HCT116 (cell line): Measurements from ENCODE around the gene SCN8A. TPM values are rescaled to one million over a fixed set of nuclear protein-coding genes. Genes with fewer than 3 reads are reported as not detected.

ENCODE experiments used
- ATAC-seq: fragments of 200-7000 bp; cut with Tn5 transposase; 2 replicates; pipeline ENCODE4 v1.9.1; 2020; ENCODE audit warnings: mild to moderate bottlenecking, moderate library complexity
- BruUV-seq: library from RNA; stranded (reverse); fragments of 400-500 nt; replicated peaks from 2 replicates; lab custom pipeline; 2021; lab: Mats Ljungman, UMichigan
- CTCF ChIA-PET: fragments of 300-600 bp; sonication (Branson Sonifier 250); formaldehyde crosslinking; loops from one replicate; lab custom pipeline; 2021; ENCODE audit warnings: antibody characterized with exemption; lab: Charles Lee
- POLR2A ChIA-PET: fragments of 300-600, 350-600 bp; sonication (Branson Sonifier 250); formaldehyde crosslinking; loops from one replicate; lab custom pipeline; 2021; ENCODE audit warnings: antibody characterized with exemption; lab: Charles Lee
- RAD21 ChIA-PET, 2 experiments: fragments of 300-600 bp; sonication (Branson Sonifier 250); formaldehyde crosslinking; loops; one replicate each; lab custom pipeline; 2023; ENCODE audit warnings: low total read pairs in 2 of 2; ENCODE audit not compliant: uncharacterized antibody in 2 of 2, unreplicated experiment in 2 of 2, low non-redundant PET in 1 of 2; lab: Charles Lee
- DNase-seq: peaks from one replicate; pipeline ENCODE4 v3.0.0-alpha.2; 2010; ENCODE audit warnings: low read depth, low spot score
- H2AFZ ChIP-seq: fragments of 200-600 bp; shearing (Covaris generic), sonication (generic); 2 replicates; pipeline ENCODE4 v1.6.1; 2017; ENCODE audit warnings: low read depth, mixed run types, mixed read lengths, antibody characterized with exemption, low read length; ENCODE audit not compliant: poor library complexity, severe bottlenecking
- H3K27ac ChIP-seq: 2 replicates; pipeline ENCODE4 v1.5.1; 2012; ENCODE audit warnings: low read depth, low read length
- H3K27me3 ChIP-seq: fragments of 200-600 bp; sonication (generic); 2 replicates; pipeline ENCODE4 v1.6.1; 2016; ENCODE audit warnings: mixed run types, low read length, mixed read lengths; ENCODE audit not compliant: insufficient read depth
- H3K36me3 ChIP-seq, 2 experiments: fragments of 200-500 bp in 1 of 2; fragments of 200-600 bp in 1 of 2; sonication (Bioruptor generic) in 1 of 2; sonication (generic) in 1 of 2; 2 replicates each; pipeline versions ENCODE4 v1.5.1 to v1.6.1; 2014 to 2016; ENCODE audit warnings: low read length in 2 of 2, inconsistent platforms in 1 of 2, mixed read lengths in 1 of 2, mixed run types in 1 of 2; ENCODE audit not compliant: insufficient read depth in 2 of 2, control insufficient read depth in 1 of 2
- H3K4me1 ChIP-seq, 2 experiments: fragments of 200-600 bp in 1 of 2; sonication (generic) in 1 of 2; 2 replicates each; pipeline versions ENCODE4 v1.5.1 to v1.6.1; 2012 to 2017; ENCODE audit warnings: low read length in 2 of 2, inconsistent platforms in 1 of 2, mild to moderate bottlenecking in 1 of 2, mixed read lengths in 1 of 2, mixed run types in 1 of 2, moderate library complexity in 1 of 2; ENCODE audit not compliant: insufficient read depth in 2 of 2, control insufficient read depth in 1 of 2
- H3K4me2 ChIP-seq: fragments of 200-600 bp; sonication (generic); 2 replicates; pipeline ENCODE4 v1.6.1; 2017; ENCODE audit warnings: mixed run types, low read length, mixed read lengths
- H3K4me3 ChIP-seq, 2 experiments: fragments of 200-600 bp in 1 of 2; sonication (generic) in 1 of 2; replicated peaks in 1 of 2; 2 replicates each; pipeline ENCODE4 v1.5.1; 2011 to 2016; ENCODE audit warnings: low read length in 2 of 2, control low read depth in 1 of 2, low read depth in 1 of 2, mild to moderate bottlenecking in 1 of 2, mixed read lengths in 1 of 2, mixed run types in 1 of 2
- H3K79me2 ChIP-seq: fragments of 200-600 bp; sonication (generic); 2 replicates; pipeline ENCODE4 v1.6.1; 2017; ENCODE audit warnings: mild to moderate bottlenecking, mixed run types, low read length, moderate library complexity, mixed read lengths; ENCODE audit not compliant: insufficient read depth
- H3K9ac ChIP-seq: fragments of 200-600 bp; sonication (generic); 2 replicates; pipeline ENCODE4 v1.6.1; 2016; ENCODE audit warnings: low read length, mixed read lengths
- H3K9me2 ChIP-seq: fragments of 200-600 bp; sonication (generic), shearing (Covaris generic); 2 replicates; pipeline ENCODE4 v1.6.1; 2017; ENCODE audit warnings: mixed run types, mild to moderate bottlenecking, moderate library complexity; ENCODE audit not compliant: insufficient read depth
- H3K9me3 ChIP-seq, 2 experiments: fragments of 200-500 bp in 1 of 2; fragments of 200-600 bp in 1 of 2; sonication (Bioruptor generic) in 1 of 2; sonication (generic) in 1 of 2; 2 replicates each; pipeline ENCODE4 v1.6.1; 2014 to 2017; ENCODE audit warnings: low read length in 2 of 2, mixed read lengths in 2 of 2, inconsistent platforms in 1 of 2, low read depth in 1 of 2, mild to moderate bottlenecking in 1 of 2, mixed run types in 1 of 2, moderate library complexity in 1 of 2; ENCODE audit not compliant: control insufficient read depth in 1 of 2, insufficient read depth in 1 of 2
- H4K20me1 ChIP-seq: fragments of 200-600 bp; sonication (generic), shearing (Covaris generic); 2 replicates; pipeline ENCODE4 v1.6.1; 2017; ENCODE audit warnings: mixed run types, mild to moderate bottlenecking, moderate library complexity; ENCODE audit not compliant: insufficient read depth
- CBX3 ChIP-seq: IDR thresholded peaks from 2 replicates; pipeline ENCODE4 v1.6.1; 2012; ENCODE audit warnings: low read depth
- CEBPB ChIP-seq: IDR thresholded peaks from 2 replicates; pipeline ENCODE4 v1.6.1; 2012; ENCODE audit warnings: low read depth
- ELF1 ChIP-seq: IDR thresholded peaks from 2 replicates; pipeline ENCODE4 v1.6.1; 2012; ENCODE audit warnings: low read depth, borderline replicate concordance
- EZH2 ChIP-seq: fragments of 200-600 bp; sonication (generic); IDR thresholded peaks from 2 replicates; pipeline ENCODE4 v1.6.1; 2017; ENCODE audit warnings: antibody characterized with exemption, mixed run types
- FOSL1 ChIP-seq: IDR thresholded peaks from 2 replicates; pipeline ENCODE4 v1.6.1; 2012; ENCODE audit warnings: low read depth
- JUND ChIP-seq: IDR thresholded peaks from 2 replicates; pipeline ENCODE4 v1.6.1; 2012
- POLR2A ChIP-seq: IDR thresholded peaks from 2 replicates; pipeline ENCODE4 v1.7.0; 2011; ENCODE audit warnings: borderline replicate concordance; ENCODE audit not compliant: insufficient read depth, insufficient read length; ENCODE audit errors: extremely low read depth
- POLR2AphosphoS5 ChIP-seq: IDR thresholded peaks from 2 replicates; pipeline ENCODE4 v1.6.1; 2011; ENCODE audit warnings: mild to moderate bottlenecking, low read depth, low read length, moderate library complexity
- SRF ChIP-seq: IDR thresholded peaks from 2 replicates; pipeline ENCODE4 v1.6.1; 2012; ENCODE audit warnings: low read depth
- YY1 ChIP-seq: IDR thresholded peaks from 2 replicates; pipeline ENCODE4 v1.6.1; 2011; ENCODE audit warnings: low read length, low read depth, moderate library complexity, mild to moderate bottlenecking; ENCODE audit not compliant: insufficient replicate concordance; ENCODE audit errors: extremely low read depth
- ZFX ChIP-seq: fragments of 450-650 bp; IDR thresholded peaks from 2 replicates; pipeline ENCODE4 v1.6.1; 2017
- ZNF274 ChIP-seq: fragments of 200-500 bp; sonication (Bioruptor generic); IDR thresholded peaks from 2 replicates; pipeline ENCODE4 v1.6.1; 2014; ENCODE audit warnings: mild to moderate bottlenecking, low read depth, low read length, inconsistent platforms
- intact Hi-C: fragments of 100-400 bp; cut with micrococcal nuclease; formaldehyde crosslinking; loops from 2 replicates; pipeline ENCODE4 v1.10.0; 2022
- total RNA-seq: library from RNA; stranded (reverse); gene quantifications from one replicate; pipeline ENCODE4 v1.2.1, GENCODE V29; 2021; ENCODE audit not compliant: unreplicated experiment
- TF ChIP-seq, protein P1 (sequence below): IDR thresholded peaks from 2 replicates; pipeline ENCODE4 v1.6.1; 2012
- TF ChIP-seq, protein P2 (sequence below), 3 experiments: fragments of 200-600 bp in 1 of 3; sonication (generic) in 1 of 3; IDR thresholded peaks in 2 of 3; conservative IDR thresholded peaks in 1 of 3; 2 replicates each; pipeline ENCODE4 v1.5.1; 2012 to 2017; ENCODE audit warnings: low read depth in 2 of 3, low read length in 2 of 3, antibody characterized with exemption in 1 of 3, borderline replicate concordance in 1 of 3, control low read depth in 1 of 3, mild to moderate bottlenecking in 1 of 3, mixed read lengths in 1 of 3, mixed run types in 1 of 3, moderate library complexity in 1 of 3; ENCODE audit not compliant: insufficient read depth in 1 of 3
- TF ChIP-seq, protein P3 (sequence below): IDR thresholded peaks from 2 replicates; pipeline ENCODE4 v1.6.1; 2012

Gene SCN8A
- total RNA-seq, 1 experiment from 2014 or later = 7.1 TPM

DNA sequence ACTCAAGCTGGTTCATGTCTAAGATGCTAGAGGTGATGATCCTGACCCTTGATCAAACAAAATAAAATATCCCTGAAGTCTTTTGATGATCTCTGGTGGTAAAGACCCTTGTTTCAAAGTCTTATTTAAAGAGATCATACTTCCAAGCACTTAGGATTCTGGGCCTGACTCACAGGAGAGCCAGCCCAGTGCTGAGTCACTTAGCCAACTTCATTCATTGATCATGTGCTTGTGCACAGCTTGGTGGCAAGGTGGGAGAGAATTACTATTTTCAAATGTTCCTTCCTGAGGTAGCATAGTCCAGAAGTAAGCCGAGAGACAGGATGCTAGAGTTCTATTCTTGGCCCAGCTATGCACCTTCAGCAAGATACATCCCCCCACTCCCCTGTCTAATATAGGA lies 40.6 kb downstream of the SCN8A start:
- ChIA-PET POLR2A (interaction anchor here (0.5 kb wide), 1 partner anchor 8 kb away, joined by 3 read pairs; no protein-coding TSS in a partner anchor), CTCF (no interaction called here), RAD21 (no interaction called here)
- ATAC-seq (peak; percentile 98), DNase-seq (peak; percentile 46)
- no peaks in the 10 kb centered on the region for H4K20me1 ChIP-seq
- H3K4me1 ChIP-seq = peaks cover 14 to 17% of the 10 kb centered on the region in 2 experiments
- H2AFZ ChIP-seq = no peak overlapping the region
- peak overlapping the region; percentile 27; the same call in 1 of the 2 replicates for H3K27ac ChIP-seq
- intact Hi-C loops = no loop called here
- BruUV-seq = no TSS peak
- H3K4me3 ChIP-seq = no peak overlapping the region; a peak in 1 of 4 replicates
- no peaks in the 10 kb centered on the region for H3K36me3 ChIP-seq
- no peaks in the 10 kb centered on the region for H3K9me2 ChIP-seq
- TF ChIP-seq, protein P1, sequence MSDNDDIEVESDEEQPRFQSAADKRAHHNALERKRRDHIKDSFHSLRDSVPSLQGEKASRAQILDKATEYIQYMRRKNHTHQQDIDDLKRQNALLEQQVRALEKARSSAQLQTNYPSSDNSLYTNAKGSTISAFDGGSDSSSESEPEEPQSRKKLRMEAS = peak; percentile 68
- TF ChIP-seq POLR2AphosphoS5 (no peak), ZNF274 (no peak), JUND (peak; percentile 63), FOSL1 (peak; percentile 65)
- no peaks in the 10 kb centered on the region for H3K9me3 ChIP-seq
- H3K27me3 ChIP-seq = no peaks in the 10 kb centered on the region
- H3K4me2 ChIP-seq = peak overlapping the region; percentile 57
- no peaks in the 10 kb centered on the region for H3K79me2 ChIP-seq
- peak overlapping the region; percentile 26 for H3K9ac ChIP-seq

GRCh38 chr12:51632623-51633022 lies 41.6 kb downstream of the SCN8A start:
- Histone ChIP-seq H3K36me3 (no peaks in the 10 kb centered on the region), H3K27me3 (no peaks in the 10 kb centered on the region), H3K27ac (no peak overlapping the region), H3K4me1 (peaks cover 14 to 17% of the 10 kb centered on the region in 2 experiments), H3K9me3 (peaks cover 0 to 3% of the 10 kb centered on the region in 2 experiments; a peak in 2 of 4 replicates), H3K4me3 (no peak overlapping the region), H3K9me2 (no peaks in the 10 kb centered on the region), H3K79me2 (no peaks in the 10 kb centered on the region), H3K9ac (no peak overlapping the region), H4K20me1 (no peaks in the 10 kb centered on the region), H2AFZ (no peak overlapping the region), H3K4me2 (peak overlapping the region; percentile 57; the same call in 1 of the 2 replicates)
- RAD21 ChIA-PET = no interaction called here
- CTCF ChIA-PET = no interaction called here
- intact Hi-C loops = no loop called here
- BruUV-seq = no TSS peak
- no peak for TF ChIP-seq CEBPB
- TF ChIP-seq ZNF274 = no peak
- no peak for TF ChIP-seq CBX3
- TF ChIP-seq, protein P2, sequence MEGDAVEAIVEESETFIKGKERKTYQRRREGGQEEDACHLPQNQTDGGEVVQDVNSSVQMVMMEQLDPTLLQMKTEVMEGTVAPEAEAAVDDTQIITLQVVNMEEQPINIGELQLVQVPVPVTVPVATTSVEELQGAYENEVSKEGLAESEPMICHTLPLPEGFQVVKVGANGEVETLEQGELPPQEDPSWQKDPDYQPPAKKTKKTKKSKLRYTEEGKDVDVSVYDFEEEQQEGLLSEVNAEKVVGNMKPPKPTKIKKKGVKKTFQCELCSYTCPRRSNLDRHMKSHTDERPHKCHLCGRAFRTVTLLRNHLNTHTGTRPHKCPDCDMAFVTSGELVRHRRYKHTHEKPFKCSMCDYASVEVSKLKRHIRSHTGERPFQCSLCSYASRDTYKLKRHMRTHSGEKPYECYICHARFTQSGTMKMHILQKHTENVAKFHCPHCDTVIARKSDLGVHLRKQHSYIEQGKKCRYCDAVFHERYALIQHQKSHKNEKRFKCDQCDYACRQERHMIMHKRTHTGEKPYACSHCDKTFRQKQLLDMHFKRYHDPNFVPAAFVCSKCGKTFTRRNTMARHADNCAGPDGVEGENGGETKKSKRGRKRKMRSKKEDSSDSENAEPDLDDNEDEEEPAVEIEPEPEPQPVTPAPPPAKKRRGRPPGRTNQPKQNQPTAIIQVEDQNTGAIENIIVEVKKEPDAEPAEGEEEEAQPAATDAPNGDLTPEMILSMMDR (IDR thresholded peaks at IDR 0.05 in 2 of 3, conservative IDR thresholded peaks at IDR 0.05 in 1 of 3; ENCODE audit: borderline replicate concordance in 1 of 3, insufficient read depth in 1 of 3, low read depth in 2 of 3, low read length in 2 of 3) = no peak
- no peak for TF ChIP-seq SRF
- no peak for TF ChIP-seq YY1
- TF ChIP-seq EZH2 = no peak
- no peak for TF ChIP-seq JUND
- no peak for TF ChIP-seq ZFX
- no peak for TF ChIP-seq POLR2A
- no peak for TF ChIP-seq ELF1
- TF ChIP-seq, protein P3, sequence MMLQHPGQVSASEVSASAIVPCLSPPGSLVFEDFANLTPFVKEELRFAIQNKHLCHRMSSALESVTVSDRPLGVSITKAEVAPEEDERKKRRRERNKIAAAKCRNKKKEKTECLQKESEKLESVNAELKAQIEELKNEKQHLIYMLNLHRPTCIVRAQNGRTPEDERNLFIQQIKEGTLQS = no peak
- POLR2A ChIA-PET = no interaction called here
- DNase-seq (no peak), ATAC-seq (no peak)
